PC-3 (cell line): Measurements from ENCODE around the gene CRYBB3. TPM values are rescaled to one million over a fixed set of nuclear protein-coding genes. Genes with fewer than 3 reads are reported as not detected.

Experiments used
- ATAC-seq: fragments of 200-7000 bp; cut with Tn5 transposase; 2 replicates; pipeline ENCODE4 v1.9.1; 2020; ENCODE audit warnings: mild to moderate bottlenecking, moderate library complexity
- BruUV-seq: library from RNA; stranded (reverse); fragments of 400-500 nt; replicated peaks from 2 replicates; lab custom pipeline; 2021; lab: Mats Ljungman, UMichigan
- CTCF ChIA-PET: fragments of 300-600 bp; sonication (Branson Sonifier 250); formaldehyde crosslinking; loops from one replicate; lab custom pipeline; 2022; ENCODE audit warnings: antibody characterized with exemption; lab: Charles Lee
- POLR2A ChIA-PET: fragments of 300-600 bp; sonication (Branson Sonifier 250); formaldehyde crosslinking; loops from one replicate; lab custom pipeline; 2022; ENCODE audit warnings: antibody characterized with exemption; ENCODE audit not compliant: unreplicated experiment; lab: Charles Lee
- DNase-seq: peaks from one replicate; pipeline ENCODE4 v3.0.0-alpha.2; 2015
- H2AFZ ChIP-seq: fragments of 300-600 bp; sonication (generic); 2 replicates; pipeline ENCODE4 v1.6.0; 2016; ENCODE audit warnings: antibody characterized with exemption, low read length
- H3F3A ChIP-seq: fragments of 300-600 bp; sonication (generic); one replicate; pipeline ENCODE4 v1.6.0; 2017; ENCODE audit warnings: antibody characterized with exemption, low read length, control low read depth, mild to moderate bottlenecking; ENCODE audit not compliant: unreplicated experiment
- H3K27ac ChIP-seq: fragments of 300-600 bp; sonication (generic); 2 replicates; pipeline ENCODE4 v1.5.1; 2016; ENCODE audit warnings: mild to moderate bottlenecking, low read length
- H3K27me3 ChIP-seq: fragments of 300-600 bp; sonication (generic); 2 replicates; pipeline ENCODE4 v1.6.1; 2016; ENCODE audit warnings: low read length, mixed read lengths
- H3K36me3 ChIP-seq: fragments of 300-600 bp; sonication (generic); 2 replicates; pipeline ENCODE4 v1.6.1; 2016; ENCODE audit warnings: low read depth, mixed run types, low read length, mixed read lengths
- H3K4me1 ChIP-seq: fragments of 300-600 bp; sonication (generic); 2 replicates; pipeline ENCODE4 v1.5.1; 2016; ENCODE audit warnings: low read length; ENCODE audit not compliant: insufficient read depth
- H3K4me2 ChIP-seq: fragments of 300-600 bp; sonication (generic); 2 replicates; pipeline ENCODE4 v1.6.0; 2016; ENCODE audit warnings: low read length
- H3K4me3 ChIP-seq: fragments of 300-600 bp; sonication (generic); 2 replicates; pipeline ENCODE4 v1.5.1; 2016; ENCODE audit warnings: mild to moderate bottlenecking, low read length, mixed read lengths
- H3K79me2 ChIP-seq: fragments of 300-600 bp; sonication (generic); 2 replicates; pipeline ENCODE4 v1.6.1; 2017; ENCODE audit warnings: low read length, mixed read lengths
- H3K9ac ChIP-seq: fragments of 300-600 bp; sonication (generic); 2 replicates; pipeline ENCODE4 v1.6.0; 2016; ENCODE audit warnings: mild to moderate bottlenecking, low read length
- H3K9me2 ChIP-seq: fragments of 300-600 bp; sonication (generic); replicated peaks from 2 replicates; pipeline ENCODE4 v1.6.1; 2016; ENCODE audit warnings: mixed run types, low read length, mixed read lengths
- H3K9me3 ChIP-seq: fragments of 300-600 bp; sonication (generic); 2 replicates; pipeline ENCODE4 v1.6.1; 2016; ENCODE audit warnings: low read length, mixed read lengths
- H4K20me1 ChIP-seq: fragments of 300-600 bp; sonication (generic); 2 replicates; pipeline ENCODE4 v1.6.1; 2016; ENCODE audit warnings: low read length, mixed read lengths
- EZH2 ChIP-seq: fragments of 300-600 bp; sonication (generic); IDR thresholded peaks from one replicate; pipeline ENCODE4 v1.6.1; 2017; ENCODE audit warnings: antibody characterized with exemption, mild to moderate bottlenecking, low read length; ENCODE audit not compliant: unreplicated experiment
- EZH2phosphoT487 ChIP-seq: fragments of 300-600 bp; sonication (generic); IDR thresholded peaks from 2 replicates; pipeline ENCODE4 v1.6.1; 2018; ENCODE audit warnings: mild to moderate bottlenecking, antibody characterized with exemption, low read length, borderline replicate concordance
- intact Hi-C: fragments of 100-400 bp; cut with micrococcal nuclease; formaldehyde crosslinking; loops from 2 replicates; pipeline ENCODE4 v1.9.0; 2023
- total RNA-seq: library from RNA; depleted of rRNA; stranded (reverse); fragments of >200 nt; gene quantifications from 2 replicates; pipeline ENCODE4 v1.2.3, GENCODE V29; 2014
- TF ChIP-seq, protein P1 (sequence below): fragments of 300-600 bp; sonication (generic); conservative IDR thresholded peaks from 2 replicates; pipeline ENCODE4 v1.5.1; 2017; ENCODE audit warnings: antibody characterized with exemption, low read depth, mild to moderate bottlenecking, low read length

The CRYBB3 gene
- total RNA-seq, 1 experiment from 2014 or later, result 1.2 TPM

DNA sequence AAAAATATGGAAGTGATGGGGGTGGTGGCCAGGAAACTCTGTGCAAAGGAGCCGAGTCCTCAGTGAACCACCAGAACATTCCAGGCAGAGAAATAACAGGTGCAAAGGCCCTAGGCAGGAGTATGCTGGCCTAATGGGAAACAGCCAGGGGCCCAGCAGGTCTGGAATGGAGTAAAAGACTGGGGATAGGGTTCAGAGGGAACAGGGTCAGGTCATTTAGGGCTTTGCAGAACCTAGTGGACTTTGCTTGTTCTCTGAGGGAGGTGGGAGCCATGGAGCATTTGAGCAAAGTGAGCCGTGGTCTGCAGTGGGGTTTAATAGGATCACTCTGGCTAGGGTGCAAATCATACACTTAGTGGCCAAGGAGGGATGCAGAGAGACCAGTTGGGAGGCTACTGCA is 8.7 kb downstream of the CRYBB3 start:
- POLR2A ChIA-PET, result no interaction called here
- Histone ChIP-seq H4K20me1 (no peaks in the 10 kb centered on the region), H2AFZ (no peak overlapping the region), H3K27me3 (no peaks in the 10 kb centered on the region), H3K9me2 (no peaks in the 10 kb centered on the region), H3K4me2 (no peak overlapping the region), H3K79me2 (no peaks in the 10 kb centered on the region), H3F3A (no peaks in the 10 kb centered on the region), H3K9ac (no peak overlapping the region), H3K36me3 (no peaks in the 10 kb centered on the region), H3K4me1 (no peaks in the 10 kb centered on the region), H3K9me3 (no peaks in the 10 kb centered on the region), H3K27ac (no peak overlapping the region), H3K4me3 (no peak overlapping the region)
- no peak for ATAC-seq
- no peak for DNase-seq
- CTCF ChIA-PET, result no interaction called here
- no peak for TF ChIP-seq EZH2phosphoT487
- intact Hi-C loops, result no loop called here
- BruUV-seq, result no TSS peak

DNA sequence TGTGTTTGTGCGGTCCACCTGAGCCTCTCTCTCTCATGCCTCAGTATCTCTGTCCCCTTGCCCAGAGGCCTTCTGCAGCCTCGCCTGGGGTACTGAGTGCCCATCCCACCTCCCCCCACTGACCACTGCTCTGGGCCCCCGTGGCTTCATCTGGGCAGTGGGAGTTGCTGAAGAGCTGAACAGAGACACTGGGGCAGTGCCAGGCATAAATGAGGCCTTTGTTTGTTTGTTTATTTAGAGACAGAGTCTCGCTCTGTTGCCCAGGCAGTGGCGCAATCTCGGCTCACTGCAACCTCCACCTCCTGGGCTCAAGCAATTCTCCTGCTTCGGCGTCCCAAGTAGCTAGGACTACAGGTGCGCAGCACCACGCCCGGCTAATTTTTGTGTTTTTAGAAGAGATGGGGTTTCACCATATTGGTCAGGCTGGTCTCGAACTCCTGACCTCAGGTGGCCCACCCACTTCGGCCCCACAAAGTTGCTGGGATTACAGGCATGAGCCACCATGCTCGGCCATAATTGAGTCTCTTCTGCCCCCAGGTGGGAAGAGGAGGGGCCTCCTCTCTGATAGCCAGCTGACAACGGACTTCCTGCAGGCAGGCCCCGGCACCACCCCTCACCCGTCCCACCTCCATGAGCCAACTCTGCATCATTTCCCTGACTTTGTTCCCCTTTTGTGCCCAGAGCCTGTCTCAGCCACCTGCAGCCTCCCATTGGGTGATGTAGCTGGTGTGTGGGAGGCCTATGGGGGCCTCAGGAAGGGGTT is 9.3 kb downstream of the CRYBB3 start:
- Histone ChIP-seq H3F3A (no peaks in the 10 kb centered on the region), H4K20me1 (no peaks in the 10 kb centered on the region), H3K9me3 (no peaks in the 10 kb centered on the region), H3K9me2 (no peaks in the 10 kb centered on the region), H3K79me2 (no peaks in the 10 kb centered on the region), H3K4me3 (no peak overlapping the region), H3K4me2 (no peak overlapping the region), H3K27ac (no peak overlapping the region), H3K9ac (no peak overlapping the region), H3K27me3 (no peaks in the 10 kb centered on the region), H2AFZ (no peak overlapping the region), H3K4me1 (no peaks in the 10 kb centered on the region), H3K36me3 (no peaks in the 10 kb centered on the region)
- CTCF ChIA-PET, result no interaction called here
- DNase-seq, result no peak
- TF ChIP-seq EZH2 (no peak), EZH2phosphoT487 (no peak)
- TF ChIP-seq, protein P1, sequence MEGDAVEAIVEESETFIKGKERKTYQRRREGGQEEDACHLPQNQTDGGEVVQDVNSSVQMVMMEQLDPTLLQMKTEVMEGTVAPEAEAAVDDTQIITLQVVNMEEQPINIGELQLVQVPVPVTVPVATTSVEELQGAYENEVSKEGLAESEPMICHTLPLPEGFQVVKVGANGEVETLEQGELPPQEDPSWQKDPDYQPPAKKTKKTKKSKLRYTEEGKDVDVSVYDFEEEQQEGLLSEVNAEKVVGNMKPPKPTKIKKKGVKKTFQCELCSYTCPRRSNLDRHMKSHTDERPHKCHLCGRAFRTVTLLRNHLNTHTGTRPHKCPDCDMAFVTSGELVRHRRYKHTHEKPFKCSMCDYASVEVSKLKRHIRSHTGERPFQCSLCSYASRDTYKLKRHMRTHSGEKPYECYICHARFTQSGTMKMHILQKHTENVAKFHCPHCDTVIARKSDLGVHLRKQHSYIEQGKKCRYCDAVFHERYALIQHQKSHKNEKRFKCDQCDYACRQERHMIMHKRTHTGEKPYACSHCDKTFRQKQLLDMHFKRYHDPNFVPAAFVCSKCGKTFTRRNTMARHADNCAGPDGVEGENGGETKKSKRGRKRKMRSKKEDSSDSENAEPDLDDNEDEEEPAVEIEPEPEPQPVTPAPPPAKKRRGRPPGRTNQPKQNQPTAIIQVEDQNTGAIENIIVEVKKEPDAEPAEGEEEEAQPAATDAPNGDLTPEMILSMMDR, result no peak
- no TSS peak for BruUV-seq
- intact Hi-C loops, result no loop called here
- POLR2A ChIA-PET, result no interaction called here
- no peak for ATAC-seq

DNA sequence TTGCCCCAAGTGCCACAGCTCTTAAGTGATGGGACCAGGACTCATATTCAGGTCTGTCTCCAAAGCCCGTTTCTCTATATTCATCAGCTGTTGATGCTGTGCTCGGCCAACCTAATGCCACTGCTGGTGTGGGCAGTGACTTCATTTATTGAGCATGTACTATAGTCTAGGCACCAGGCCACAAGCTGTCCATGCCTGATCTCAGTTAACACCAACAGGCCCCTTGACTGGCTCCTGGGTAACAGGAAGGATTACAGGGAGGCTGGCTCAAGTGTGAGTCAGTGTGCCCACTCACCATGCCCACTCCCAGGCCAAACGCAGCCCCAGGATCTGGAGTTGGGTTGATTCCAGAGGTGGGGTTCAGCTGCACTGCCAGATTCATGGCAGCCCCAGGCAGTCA is 11.1 kb downstream of the CRYBB3 start:
- DNase-seq, result no peak
- Histone ChIP-seq H3K9me3 (no peaks in the 10 kb centered on the region), H3K9ac (no peak overlapping the region), H4K20me1 (no peaks in the 10 kb centered on the region), H3F3A (no peaks in the 10 kb centered on the region), H3K4me1 (no peaks in the 10 kb centered on the region), H3K27me3 (no peaks in the 10 kb centered on the region), H3K27ac (no peak overlapping the region), H3K4me3 (no peak overlapping the region), H3K36me3 (no peaks in the 10 kb centered on the region), H3K9me2 (no peaks in the 10 kb centered on the region), H3K4me2 (no peak overlapping the region), H3K79me2 (no peaks in the 10 kb centered on the region), H2AFZ (no peak overlapping the region)
- intact Hi-C loops, result no loop called here
- POLR2A ChIA-PET, result no interaction called here
- no TSS peak for BruUV-seq
- TF ChIP-seq, protein P1, result no peak
- ATAC-seq, result no peak
- CTCF ChIA-PET, result no interaction called here
